ENCODE measurements around the gene NDRG4.
"Not testable (repeated sequence)": the region's sequence is repeated elsewhere in the genome, so short reads cannot be mapped to it uniquely, and the experiment has no call there.

DNA sequence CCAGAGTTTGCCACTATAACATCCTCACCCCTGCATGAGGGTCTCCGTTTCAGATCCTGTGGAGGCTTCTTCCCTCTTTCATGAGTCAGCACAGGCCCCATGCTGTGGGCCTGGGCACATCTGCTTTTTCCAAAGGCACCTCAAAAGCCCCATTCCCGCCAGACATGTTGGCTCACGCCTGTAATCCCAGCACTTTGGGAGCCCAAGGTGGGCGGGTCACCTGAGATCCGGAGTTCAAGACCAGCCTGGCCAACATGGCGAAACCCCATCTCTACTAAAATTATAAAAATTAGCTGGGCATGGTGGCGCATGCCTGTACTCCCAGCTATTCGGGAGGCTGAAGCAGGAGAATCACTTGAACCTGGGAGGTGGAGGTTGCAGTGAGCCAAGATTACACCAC lies 9.4 kb upstream of the NDRG4 start:
- TF ChIP-seq, protein P1, sequence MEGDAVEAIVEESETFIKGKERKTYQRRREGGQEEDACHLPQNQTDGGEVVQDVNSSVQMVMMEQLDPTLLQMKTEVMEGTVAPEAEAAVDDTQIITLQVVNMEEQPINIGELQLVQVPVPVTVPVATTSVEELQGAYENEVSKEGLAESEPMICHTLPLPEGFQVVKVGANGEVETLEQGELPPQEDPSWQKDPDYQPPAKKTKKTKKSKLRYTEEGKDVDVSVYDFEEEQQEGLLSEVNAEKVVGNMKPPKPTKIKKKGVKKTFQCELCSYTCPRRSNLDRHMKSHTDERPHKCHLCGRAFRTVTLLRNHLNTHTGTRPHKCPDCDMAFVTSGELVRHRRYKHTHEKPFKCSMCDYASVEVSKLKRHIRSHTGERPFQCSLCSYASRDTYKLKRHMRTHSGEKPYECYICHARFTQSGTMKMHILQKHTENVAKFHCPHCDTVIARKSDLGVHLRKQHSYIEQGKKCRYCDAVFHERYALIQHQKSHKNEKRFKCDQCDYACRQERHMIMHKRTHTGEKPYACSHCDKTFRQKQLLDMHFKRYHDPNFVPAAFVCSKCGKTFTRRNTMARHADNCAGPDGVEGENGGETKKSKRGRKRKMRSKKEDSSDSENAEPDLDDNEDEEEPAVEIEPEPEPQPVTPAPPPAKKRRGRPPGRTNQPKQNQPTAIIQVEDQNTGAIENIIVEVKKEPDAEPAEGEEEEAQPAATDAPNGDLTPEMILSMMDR (IDR thresholded peaks at IDR 0.05; ENCODE audit: poor library complexity, severe bottlenecking) = not testable (repeated sequence)
- TF ChIP-seq, protein P2, sequence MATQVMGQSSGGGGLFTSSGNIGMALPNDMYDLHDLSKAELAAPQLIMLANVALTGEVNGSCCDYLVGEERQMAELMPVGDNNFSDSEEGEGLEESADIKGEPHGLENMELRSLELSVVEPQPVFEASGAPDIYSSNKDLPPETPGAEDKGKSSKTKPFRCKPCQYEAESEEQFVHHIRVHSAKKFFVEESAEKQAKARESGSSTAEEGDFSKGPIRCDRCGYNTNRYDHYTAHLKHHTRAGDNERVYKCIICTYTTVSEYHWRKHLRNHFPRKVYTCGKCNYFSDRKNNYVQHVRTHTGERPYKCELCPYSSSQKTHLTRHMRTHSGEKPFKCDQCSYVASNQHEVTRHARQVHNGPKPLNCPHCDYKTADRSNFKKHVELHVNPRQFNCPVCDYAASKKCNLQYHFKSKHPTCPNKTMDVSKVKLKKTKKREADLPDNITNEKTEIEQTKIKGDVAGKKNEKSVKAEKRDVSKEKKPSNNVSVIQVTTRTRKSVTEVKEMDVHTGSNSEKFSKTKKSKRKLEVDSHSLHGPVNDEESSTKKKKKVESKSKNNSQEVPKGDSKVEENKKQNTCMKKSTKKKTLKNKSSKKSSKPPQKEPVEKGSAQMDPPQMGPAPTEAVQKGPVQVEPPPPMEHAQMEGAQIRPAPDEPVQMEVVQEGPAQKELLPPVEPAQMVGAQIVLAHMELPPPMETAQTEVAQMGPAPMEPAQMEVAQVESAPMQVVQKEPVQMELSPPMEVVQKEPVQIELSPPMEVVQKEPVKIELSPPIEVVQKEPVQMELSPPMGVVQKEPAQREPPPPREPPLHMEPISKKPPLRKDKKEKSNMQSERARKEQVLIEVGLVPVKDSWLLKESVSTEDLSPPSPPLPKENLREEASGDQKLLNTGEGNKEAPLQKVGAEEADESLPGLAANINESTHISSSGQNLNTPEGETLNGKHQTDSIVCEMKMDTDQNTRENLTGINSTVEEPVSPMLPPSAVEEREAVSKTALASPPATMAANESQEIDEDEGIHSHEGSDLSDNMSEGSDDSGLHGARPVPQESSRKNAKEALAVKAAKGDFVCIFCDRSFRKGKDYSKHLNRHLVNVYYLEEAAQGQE (IDR thresholded peaks at IDR 0.05; ENCODE audit: borderline replicate concordance) = not testable (repeated sequence)
- not testable (repeated sequence) for TF ChIP-seq EP300 (conservative IDR thresholded peaks at IDR 0.05; ENCODE audit: poor library complexity, severe bottlenecking)

Measured in neural cell (in vitro differentiated cells).